ENCODE measurements around the gene ABCA12.

ABCA12 gene

GRCh38 chr2:214989187-214989586, 149.2 kb downstream of the ABCA12 start:
- DNase-seq (ENCODE audit: insufficient read length, low spot score) (no peak), FAIRE-seq (no peak)

DNA sequence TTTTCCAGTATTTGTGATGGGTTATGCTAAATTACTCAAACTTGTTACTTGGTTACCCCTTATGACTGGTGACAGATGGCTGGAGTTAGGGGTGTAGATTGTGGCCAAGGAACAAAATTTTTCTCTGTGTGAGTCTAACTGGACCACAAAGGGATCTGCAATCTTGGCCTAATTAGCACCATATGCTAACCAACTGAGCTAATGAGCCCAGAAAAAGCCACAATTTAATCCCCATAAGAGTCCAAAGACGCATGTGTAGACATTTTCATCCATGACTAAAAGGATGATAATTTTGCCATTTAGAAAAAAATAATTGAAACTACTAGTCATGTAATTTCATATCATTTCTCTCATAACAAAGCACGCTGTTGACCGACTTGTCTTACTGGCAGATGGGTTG, 151.2 kb downstream of the ABCA12 start:
- FAIRE-seq (no peak), DNase-seq (ENCODE audit: insufficient read length, low spot score) (no peak)

- FAIRE-seq (no peak), DNase-seq (ENCODE audit: insufficient read length, low spot score) (no peak)
Measured at GRCh38 chr2:214985619-214986018, 152.8 kb downstream of the ABCA12 start.

GRCh38 chr2:214966420-214966819, 172.0 kb downstream of the ABCA12 start:
- no peak for FAIRE-seq
- no peak for DNase-seq (ENCODE audit: insufficient read length, low spot score)

GRCh38 chr2:214960677-214961076, 177.7 kb downstream of the ABCA12 start:
- DNase-seq (ENCODE audit: insufficient read length, low spot score) (no peak), FAIRE-seq (no peak)

DNA sequence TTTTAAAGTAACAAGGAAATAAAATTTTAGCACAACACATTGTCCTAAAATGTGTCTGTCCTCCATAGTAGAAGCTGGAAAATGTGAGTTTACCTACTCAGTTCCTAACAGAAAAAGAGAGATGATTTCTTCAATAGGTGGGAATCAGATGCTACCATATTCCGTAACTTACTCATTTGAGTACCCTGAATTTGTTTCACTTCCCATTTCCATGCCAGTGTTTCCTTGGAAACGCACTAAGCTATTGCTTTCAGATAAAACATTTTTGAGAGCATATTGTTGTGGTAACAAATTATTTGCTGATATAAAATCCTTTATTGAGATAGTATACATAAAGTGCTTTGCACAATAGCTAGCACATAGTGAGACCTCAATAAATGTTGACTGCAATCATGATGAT, 191.5 kb downstream of the ABCA12 start:
- no peak for DNase-seq (ENCODE audit: insufficient read length, low spot score)
- FAIRE-seq, result no peak

GRCh38 chr2:214934006-214934405, 204.4 kb downstream of the ABCA12 start:
- no peak for DNase-seq (ENCODE audit: insufficient read length, low spot score)
- FAIRE-seq, result no peak

DNA sequence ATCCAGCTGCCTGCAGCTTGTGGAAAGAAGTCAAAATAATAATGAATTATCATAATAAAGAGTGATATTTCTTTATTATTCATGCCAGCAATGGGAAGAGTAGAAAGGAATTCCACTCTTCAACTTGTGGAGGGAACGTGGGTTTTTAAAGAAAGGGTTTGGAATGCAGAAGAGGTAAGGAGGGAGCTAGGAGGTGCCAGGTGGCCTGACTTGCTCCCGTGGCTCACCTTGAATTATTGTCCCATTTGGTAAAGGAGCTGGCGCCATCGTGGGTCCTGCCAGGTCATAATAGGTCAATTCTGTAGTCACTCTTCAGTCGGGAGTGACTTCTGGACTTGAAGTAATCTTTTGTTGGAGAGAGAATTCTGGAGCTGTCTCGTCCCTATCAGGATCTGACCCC, 233.8 kb downstream of the ABCA12 start:
- FAIRE-seq, result no peak
- no peak for DNase-seq (ENCODE audit: insufficient read length, low spot score)

GRCh38 chr2:214904176-214904575, 234.2 kb downstream of the ABCA12 start:
- DNase-seq (ENCODE audit: insufficient read length, low spot score) (no peak), FAIRE-seq (no peak)

- no peak for FAIRE-seq
Measured at GRCh38 chr2:214902286-214902685, 236.1 kb downstream of the ABCA12 start.

GRCh38 chr2:214899751-214900150, 238.7 kb downstream of the ABCA12 start:
- no peak for DNase-seq (ENCODE audit: insufficient read length, low spot score)
- no peak for FAIRE-seq

More at GRCh38 chr2:214902286-214902685, 236.1 kb downstream of the ABCA12 start:
- no peak for DNase-seq (ENCODE audit: insufficient read length, low spot score)

DNA sequence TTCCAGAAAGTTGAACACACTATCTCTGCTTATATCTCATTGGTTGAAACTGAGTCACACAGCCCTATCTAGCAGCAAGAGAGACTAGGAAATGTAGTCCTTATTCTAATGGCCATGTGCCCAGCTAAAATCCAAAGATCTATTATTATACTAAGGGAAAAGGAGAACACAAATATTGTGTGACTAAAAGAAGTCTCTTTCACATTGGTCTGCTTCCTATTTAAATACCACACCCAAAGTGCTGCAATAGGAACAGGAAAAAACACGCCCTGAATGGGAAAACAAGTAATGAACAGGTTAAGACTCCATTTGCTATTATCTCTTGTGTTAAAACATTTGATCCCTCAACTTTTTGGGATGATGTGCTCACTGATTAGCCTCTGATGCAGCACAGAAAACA, 242.2 kb downstream of the ABCA12 start:
- FAIRE-seq, result no peak
- DNase-seq (ENCODE audit: insufficient read length, low spot score), result no peak

DNA sequence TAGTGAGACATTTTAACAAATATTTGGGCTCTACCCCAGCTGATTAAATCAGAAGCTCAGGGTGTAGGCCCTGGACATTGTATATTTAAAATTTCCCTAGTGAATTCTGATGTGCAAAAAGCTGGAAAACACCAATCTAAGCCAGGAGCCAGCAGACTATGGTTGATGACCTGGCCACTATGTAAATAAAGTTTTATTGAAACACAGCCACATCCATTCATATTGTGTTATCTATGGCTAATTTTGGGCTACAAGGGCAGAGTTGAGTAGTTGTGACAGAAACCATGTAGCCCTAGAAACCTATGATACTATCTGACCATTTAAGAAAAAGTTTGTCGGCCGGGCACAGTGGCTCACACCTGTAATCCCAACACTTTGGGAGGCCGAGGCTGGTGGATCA, 243.0 kb downstream of the ABCA12 start:
- DNase-seq (ENCODE audit: insufficient read length, low spot score), result no peak
- FAIRE-seq, result no peak

DNA sequence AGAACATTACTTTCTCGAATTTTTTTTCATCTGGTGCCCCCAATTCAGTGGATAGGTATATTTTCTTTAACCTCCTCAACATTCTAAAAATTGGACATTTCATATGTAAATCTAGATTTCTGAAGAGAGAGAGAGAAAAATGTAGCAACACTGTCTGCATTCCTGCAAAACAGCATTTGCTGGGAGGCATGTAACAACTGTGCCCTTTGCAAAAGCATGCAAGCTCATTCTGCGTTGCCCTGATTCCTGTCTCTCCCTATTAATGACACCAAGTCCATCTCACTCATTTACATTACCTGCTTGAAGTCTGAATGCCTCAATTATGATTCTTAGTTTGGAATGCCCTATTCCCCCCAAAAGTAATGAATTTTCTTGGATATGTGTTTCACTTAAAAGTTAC, 249.1 kb downstream of the ABCA12 start:
- no peak for DNase-seq (ENCODE audit: insufficient read length, low spot score)
- no peak for FAIRE-seq

- DNase-seq (ENCODE audit: insufficient read length, low spot score) (no peak), FAIRE-seq (no peak)
Measured at GRCh38 chr2:214881647-214882202, 256.7 kb downstream of the ABCA12 start.
